Testis (tissue), 3 donors: ENCODE measurements around the gene KLHL29. TPM values are rescaled to one million over a fixed set of nuclear protein-coding genes. Genes with fewer than 3 reads are reported as not detected.
"Not testable (repeated sequence)": the region's sequence is repeated elsewhere in the genome, so short reads cannot be mapped to it uniquely, and the experiment has no call there.

ENCODE experiments used
- DNase-seq: peaks from one replicate; pipeline ENCODE4 v3.0.0-alpha.2; 2019
- H3K27ac ChIP-seq, 2 donors: fragments of 200-600 bp; sonication (generic); one replicate each; pipeline ENCODE4 v1.5.1; 2019
- H3K27me3 ChIP-seq: fragments of 200-600 bp; sonication (generic); one replicate; pipeline ENCODE4 v1.5.1; 2019
- H3K36me3 ChIP-seq: fragments of 200-600 bp; sonication (generic); one replicate; pipeline ENCODE4 v1.5.1; 2017; ENCODE audit warnings: low read depth; ENCODE audit errors: missing control alignments
- H3K4me1 ChIP-seq: fragments of 200-600 bp; sonication (generic); one replicate; pipeline ENCODE4 v1.5.1; 2019
- H3K4me3 ChIP-seq, 2 donors: fragments of 200-600 bp; sonication (generic); one replicate each; pipeline ENCODE4 v1.5.1; 2017 to 2019
- H3K9me3 ChIP-seq: fragments of 200-600 bp; sonication (generic); one replicate; pipeline ENCODE4 v1.5.1; 2017
- CTCF ChIP-seq, 3 experiments: fragments of 450-650 bp in 2 of 3; fragments of 200-600 bp in 1 of 3; sonication (generic) in 1 of 3; IDR thresholded peaks; one replicate each; pipeline ENCODE4 v1.5.1; 2016 to 2019; ENCODE audit warnings: antibody characterized with exemption in 3 of 3, mild to moderate bottlenecking in 2 of 3, moderate library complexity in 1 of 3
- POLR2A ChIP-seq: fragments of 450-650 bp; IDR thresholded peaks from one replicate; pipeline ENCODE4 v1.6.1; 2017; ENCODE audit warnings: antibody characterized with exemption, mild to moderate bottlenecking, moderate library complexity
- WGBS, 2 donors: methylation state at CpG; one replicate each; pipeline ENCODE4 v1.1.5; 2018; 5-methylcytosine and 5-hydroxymethylcytosine counted together
- intact Hi-C: fragments of 100-400 bp; cut with DNase I; formaldehyde crosslinking; loops from one replicate; pipeline ENCODE4 v1.15.1; 2023; ENCODE audit warnings: low total_unique reads
- polyA plus RNA-seq: library from polyadenylated mRNA; stranded (reverse); fragments of 350-450 nt; fragmentation: Illumina TruSeq; extraction: RNeasy Lipid Tissue Mini Kit (QIAGEN cat#74804); gene quantifications from one replicate; pipeline ENCODE4 v1.2.3, GENCODE V29; 2014; ENCODE audit warnings: low read depth, low replicate concordance; ENCODE audit not compliant: insufficient read depth
- total RNA-seq, 2 donors: library from RNA; depleted of rRNA; stranded (reverse); fragments of >200 nt; gene quantifications; one replicate each; pipeline ENCODE4 v1.2.3, GENCODE V29; 2016

Gene KLHL29
- total and polyA plus RNA-seq, 3 donors from 2014 or later = 3.3 to 10.9 (median 7.9) TPM

- Histone ChIP-seq H3K9me3 (no peaks in the 10 kb centered on the region), H3K4me1 (no peaks in the 10 kb centered on the region), H3K27me3 (no peaks in the 10 kb centered on the region), H3K27ac (no peak overlapping the region), H3K4me3 (no peak overlapping the region), H3K36me3 (no peaks in the 10 kb centered on the region)
- 100% methylated on average over 4 of the region's 4 CpGs; no CpG with 5 or more reads in 1 of the 2 donors for WGBS, 2 donors
- TF ChIP-seq POLR2A (no peak), CTCF (IDR thresholded peaks at IDR 0.05) (no peak)
- no peak for DNase-seq
- intact Hi-C loops = no loop called here
These were observed 335.9 kb downstream of the KLHL29 start for GRCh38 chr2:23720705-23721453.

- TF ChIP-seq CTCF (IDR thresholded peaks at IDR 0.05) (no peak), POLR2A (no peak)
- intact Hi-C loops = no loop called here
- no peak for DNase-seq
- 92% methylated on average over 2 of the region's 2 CpGs; no CpG with 5 or more reads in 1 of the 2 donors for WGBS, 2 donors
- Histone ChIP-seq H3K27me3 (no peaks in the 10 kb centered on the region), H3K9me3 (no peaks in the 10 kb centered on the region), H3K4me1 (no peaks in the 10 kb centered on the region), H3K4me3 (no peak overlapping the region), H3K36me3 (no peaks in the 10 kb centered on the region), H3K27ac (no peak overlapping the region)
These were observed 336.5 kb downstream of the KLHL29 start for GRCh38 chr2:23721454-23721826.

GRCh38 chr2:23722255-23722654 is 337.3 kb downstream of the KLHL29 start:
- H3K9me3 ChIP-seq = no peaks in the 10 kb centered on the region
- intact Hi-C loops = no loop called here
- TF ChIP-seq POLR2A (no peak), CTCF (IDR thresholded peaks at IDR 0.05) (no peak)
- H3K27me3 ChIP-seq = no peaks in the 10 kb centered on the region
- H3K36me3 ChIP-seq = no peaks in the 10 kb centered on the region
- WGBS, 2 donors = 92 to 96% methylated on average over 3 of the region's 3 CpGs
- no peaks in the 10 kb centered on the region for H3K4me1 ChIP-seq
- DNase-seq = no peak
- no peak overlapping the region for H3K4me3 ChIP-seq
- no peak overlapping the region for H3K27ac ChIP-seq

- H3K9me3 ChIP-seq, H3K27ac ChIP-seq, DNase-seq, H3K36me3 ChIP-seq, H3K4me1 ChIP-seq, intact Hi-C loops, H3K4me3 ChIP-seq, H3K27me3 ChIP-seq: not testable (repeated sequence)
- 95 to 96% methylated on average over 3 of the region's 3 CpGs for WGBS, 2 donors
These were observed 338.1 kb downstream of the KLHL29 start for GRCh38 chr2:23723029-23723428.

GRCh38 chr2:23734416-23734815 is 349.4 kb downstream of the KLHL29 start:
- Histone ChIP-seq H3K27me3 (no peaks in the 10 kb centered on the region), H3K27ac (no peak overlapping the region), H3K36me3 (no peaks in the 10 kb centered on the region), H3K4me1 (no peaks in the 10 kb centered on the region), H3K9me3 (no peaks in the 10 kb centered on the region), H3K4me3 (no peak overlapping the region)
- DNase-seq = no peak
- no peak for TF ChIP-seq POLR2A
- TF ChIP-seq CTCF (IDR thresholded peaks at IDR 0.05) = no peak
- WGBS, 2 donors = 90 to 91% methylated on average over 3 of the region's 3 CpGs
- intact Hi-C loops = no loop called here

- H3K9me3 ChIP-seq, H3K27me3 ChIP-seq, intact Hi-C loops, H3K36me3 ChIP-seq, H3K4me1 ChIP-seq, H3K27ac ChIP-seq, DNase-seq, H3K4me3 ChIP-seq: not testable (repeated sequence)
- WGBS, 2 donors = 94 to 100% methylated on average over 6 to 9 of the region's 9 CpGs
These were observed 351.8 kb downstream of the KLHL29 start for GRCh38 chr2:23736783-23737182.
